HEK293 (cell line): ENCODE data around the gene ILDR1.

Source experiments
- CTCF ChIA-PET: fragments of 350-600 bp; formaldehyde crosslinking; extraction: SDS; loops from one replicate; lab custom pipeline; 2021; ENCODE audit warnings: antibody characterized with exemption; lab: Yijun Ruan, JAX
- POLR2A ChIA-PET: fragments of 300-600 bp; formaldehyde crosslinking; extraction: SDS; loops from one replicate; lab custom pipeline; 2020; ENCODE audit warnings: antibody characterized with exemption, inconsistent platforms; lab: Yijun Ruan, JAX
- H3K27ac ChIP-seq: fragments of 200-500 bp; sonication (Bioruptor generic); 2 replicates; pipeline ENCODE4 v1.5.1; 2014; ENCODE audit warnings: low read depth, low read length, control low read depth, inconsistent platforms; ENCODE audit errors: extremely low read depth
- H3K36me3 ChIP-seq, 2 experiments: fragments of 200-500 bp in 1 of 2; sonication (Bioruptor generic) in 1 of 2; 1 replicate in 1 of 2; 2 replicates in 1 of 2; pipeline ENCODE4 v1.5.1; 2014 to 2017; ENCODE audit warnings: inconsistent platforms in 2 of 2, low read length in 2 of 2; ENCODE audit not compliant: control insufficient read depth in 2 of 2, insufficient read depth in 1 of 2
- H3K4me1 ChIP-seq: fragments of 200-500 bp; sonication (Bioruptor generic); 2 replicates; pipeline ENCODE4 v1.5.1; 2014; ENCODE audit warnings: mild to moderate bottlenecking, low read length, inconsistent platforms; ENCODE audit not compliant: control insufficient read depth, insufficient read depth
- H3K4me3 ChIP-seq: 2 replicates; pipeline ENCODE4 v1.5.1; 2011; ENCODE audit warnings: low read depth, mild to moderate bottlenecking, control low read depth, low read length, moderate library complexity
- H3K9me3 ChIP-seq: fragments of 200-500 bp; sonication (Bioruptor generic); 2 replicates; pipeline ENCODE4 v1.5.1; 2014; ENCODE audit warnings: low read depth, low read length, inconsistent platforms; ENCODE audit not compliant: control insufficient read depth, insufficient read depth
- KLF1 ChIP-seq: fragments of 450-650 bp; formaldehyde crosslinking; IDR thresholded peaks from 2 replicates; pipeline ENCODE4 v1.5.1; 2016; ENCODE audit warnings: missing biosample characterization, missing genetic modification characterization
- KLF17 ChIP-seq: fragments of 450-650 bp; formaldehyde crosslinking; IDR thresholded peaks from 2 replicates; pipeline ENCODE4 v1.5.1; 2016; ENCODE audit warnings: missing biosample characterization, missing genetic modification characterization
- TCF7L2 ChIP-seq: IDR thresholded peaks from 2 replicates; pipeline ENCODE4 v1.6.1; 2011; ENCODE audit warnings: low read depth, mild to moderate bottlenecking, inconsistent platforms, low read length, moderate library complexity, borderline replicate concordance
- ZBTB6 ChIP-seq: fragments of 450-650 bp; formaldehyde crosslinking; IDR thresholded peaks from 2 replicates; pipeline ENCODE4 v1.5.1; 2017; ENCODE audit warnings: missing biosample characterization, missing genetic modification characterization
- ZNF155 ChIP-seq: fragments of 450-650 bp; formaldehyde crosslinking; IDR thresholded peaks from 2 replicates; pipeline ENCODE4 v1.5.1; 2016; ENCODE audit warnings: missing biosample characterization, missing genetic modification characterization
- ZNF169 ChIP-seq: fragments of 450-650 bp; formaldehyde crosslinking; IDR thresholded peaks from 2 replicates; pipeline ENCODE4 v1.5.1; 2016; ENCODE audit warnings: missing biosample characterization, missing genetic modification characterization
- ZNF223 ChIP-seq: fragments of 450-650 bp; formaldehyde crosslinking; IDR thresholded peaks from 2 replicates; pipeline ENCODE4 v1.5.1; 2016; ENCODE audit warnings: missing biosample characterization, missing genetic modification characterization
- ZNF24 ChIP-seq: fragments of 450-650 bp; formaldehyde crosslinking; IDR thresholded peaks from 2 replicates; pipeline ENCODE4 v1.5.1; 2016; ENCODE audit warnings: missing biosample characterization, missing genetic modification characterization
- ZNF324 ChIP-seq: fragments of 450-650 bp; formaldehyde crosslinking; IDR thresholded peaks from 2 replicates; pipeline ENCODE4 v1.5.1; 2016; ENCODE audit warnings: missing biosample characterization, missing genetic modification characterization
- ZNF398 ChIP-seq: fragments of 450-650 bp; formaldehyde crosslinking; IDR thresholded peaks from 2 replicates; pipeline ENCODE4 v1.5.1; 2017; ENCODE audit warnings: missing biosample characterization, missing genetic modification characterization
- ZNF571 ChIP-seq: fragments of 450-650 bp; formaldehyde crosslinking; IDR thresholded peaks from 2 replicates; pipeline ENCODE4 v1.5.0; 2017; ENCODE audit warnings: missing biosample characterization, missing genetic modification characterization
- ZNF626 ChIP-seq: fragments of 450-650 bp; sonication (Bioruptor Pico); formaldehyde crosslinking; IDR thresholded peaks from 2 replicates; pipeline ENCODE4 v1.5.1; 2018; ENCODE audit warnings: missing biosample characterization, missing genetic modification characterization, inconsistent platforms
- ZNF670 ChIP-seq: fragments of 450-650 bp; formaldehyde crosslinking; IDR thresholded peaks from 2 replicates; pipeline ENCODE4 v1.5.1; 2016; ENCODE audit warnings: missing biosample characterization, missing genetic modification characterization, low read depth
- ZSCAN30 ChIP-seq: fragments of 450-650 bp; IDR thresholded peaks from 2 replicates; pipeline ENCODE4 v1.5.1; 2018; ENCODE audit warnings: missing biosample characterization, mild to moderate bottlenecking, missing genetic modification characterization, moderate library complexity
- TF ChIP-seq, protein P1 (sequence below): fragments of 450-650 bp; formaldehyde crosslinking; IDR thresholded peaks from 2 replicates; pipeline ENCODE4 v1.5.1; 2016; ENCODE audit warnings: missing biosample characterization, missing genetic modification characterization
- TF ChIP-seq, protein P2 (sequence below): fragments of 450-650 bp; formaldehyde crosslinking; IDR thresholded peaks from 2 replicates; pipeline ENCODE4 v1.5.1; 2017; ENCODE audit warnings: missing biosample characterization, mild to moderate bottlenecking, missing genetic modification characterization, moderate library complexity
- TF ChIP-seq, protein P3 (sequence below): fragments of 450-650 bp; formaldehyde crosslinking; conservative IDR thresholded peaks from 2 replicates; pipeline ENCODE4 v1.5.1; 2016; ENCODE audit warnings: low read depth, missing biosample characterization, missing genetic modification characterization
- TF ChIP-seq, protein P4 (sequence below): fragments of 450-650 bp; formaldehyde crosslinking; IDR thresholded peaks from 2 replicates; pipeline ENCODE4 v1.5.1; 2016; ENCODE audit warnings: missing biosample characterization, missing genetic modification characterization
- TF ChIP-seq, protein P5 (sequence below): fragments of 450-650 bp; formaldehyde crosslinking; IDR thresholded peaks from 2 replicates; pipeline ENCODE4 v1.5.0; 2017; ENCODE audit warnings: missing biosample characterization, missing genetic modification characterization, borderline replicate concordance

Gene ILDR1

DNA sequence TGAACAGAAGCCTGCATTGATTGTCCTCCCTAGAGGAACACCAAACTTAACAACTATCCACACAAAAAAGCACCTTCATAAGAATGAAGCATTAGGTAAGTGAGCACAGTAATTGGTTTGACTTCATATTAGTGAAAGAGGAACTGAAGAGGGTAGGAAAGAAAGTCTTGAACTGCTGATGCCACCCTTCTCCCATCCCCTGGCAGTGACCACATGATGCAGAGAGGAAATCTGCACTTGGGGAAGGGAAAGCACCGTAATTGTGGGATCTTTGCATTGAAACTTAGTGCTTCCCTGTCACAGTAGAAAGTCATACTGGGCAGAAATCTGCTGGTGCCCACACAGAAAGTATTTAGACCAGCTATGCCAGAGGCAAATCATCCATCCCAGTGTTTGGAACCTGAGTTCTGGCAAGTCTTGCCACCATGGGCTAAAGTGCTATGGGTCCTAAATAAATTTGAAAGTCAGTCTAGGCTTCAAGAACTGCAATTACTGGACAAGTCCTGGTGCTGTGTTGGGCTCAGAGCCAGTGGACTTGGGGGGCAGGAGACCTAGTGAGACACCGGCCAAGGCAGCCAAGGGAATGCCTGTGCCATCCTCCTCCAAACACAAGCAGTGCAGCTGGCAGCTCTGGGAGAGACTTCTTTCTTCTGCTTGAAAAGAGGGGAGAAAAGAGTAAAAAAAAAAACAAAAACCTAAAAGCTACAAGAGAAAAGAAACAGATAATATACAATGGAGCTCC, 64.2 kb downstream of the ILDR1 start:
- Histone ChIP-seq H3K4me3 (no peak overlapping the region), H3K9me3 (no peaks in the 10 kb centered on the region), H3K4me1 (no peaks in the 10 kb centered on the region), H3K36me3 (no peaks in the 10 kb centered on the region), H3K27ac (no peak overlapping the region)
- CTCF ChIA-PET, result interaction anchor here (0.9 kb wide), 1 partner anchor 38 kb away, joined by 3 read pairs; no protein-coding TSS in a partner anchor
- POLR2A ChIA-PET, result no interaction called here
- TF ChIP-seq ZBTB6, result no peak
- TF ChIP-seq ZNF24, result no peak
- TF ChIP-seq, protein P1, sequence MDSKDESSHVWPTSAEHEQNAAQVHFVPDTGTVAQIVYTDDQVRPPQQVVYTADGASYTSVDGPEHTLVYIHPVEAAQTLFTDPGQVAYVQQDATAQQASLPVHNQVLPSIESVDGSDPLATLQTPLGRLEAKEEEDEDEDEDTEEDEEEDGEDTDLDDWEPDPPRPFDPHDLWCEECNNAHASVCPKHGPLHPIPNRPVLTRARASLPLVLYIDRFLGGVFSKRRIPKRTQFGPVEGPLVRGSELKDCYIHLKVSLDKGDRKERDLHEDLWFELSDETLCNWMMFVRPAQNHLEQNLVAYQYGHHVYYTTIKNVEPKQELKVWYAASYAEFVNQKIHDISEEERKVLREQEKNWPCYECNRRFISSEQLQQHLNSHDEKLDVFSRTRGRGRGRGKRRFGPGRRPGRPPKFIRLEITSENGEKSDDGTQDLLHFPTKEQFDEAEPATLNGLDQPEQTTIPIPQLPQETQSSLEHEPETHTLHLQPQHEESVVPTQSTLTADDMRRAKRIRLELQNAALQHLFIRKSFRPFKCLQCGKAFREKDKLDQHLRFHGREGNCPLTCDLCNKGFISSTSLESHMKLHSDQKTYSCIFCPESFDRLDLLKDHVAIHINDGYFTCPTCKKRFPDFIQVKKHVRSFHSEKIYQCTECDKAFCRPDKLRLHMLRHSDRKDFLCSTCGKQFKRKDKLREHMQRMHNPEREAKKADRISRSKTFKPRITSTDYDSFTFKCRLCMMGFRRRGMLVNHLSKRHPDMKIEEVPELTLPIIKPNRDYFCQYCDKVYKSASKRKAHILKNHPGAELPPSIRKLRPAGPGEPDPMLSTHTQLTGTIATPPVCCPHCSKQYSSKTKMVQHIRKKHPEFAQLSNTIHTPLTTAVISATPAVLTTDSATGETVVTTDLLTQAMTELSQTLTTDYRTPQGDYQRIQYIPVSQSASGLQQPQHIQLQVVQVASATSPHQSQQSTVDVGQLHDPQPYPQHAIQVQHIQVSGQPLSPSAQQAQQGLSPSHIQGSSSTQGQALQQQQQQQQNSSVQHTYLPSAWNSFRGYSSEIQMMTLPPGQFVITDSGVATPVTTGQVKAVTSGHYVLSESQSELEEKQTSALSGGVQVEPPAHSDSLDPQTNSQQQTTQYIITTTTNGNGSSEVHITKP (tag by site-specific recombination), result no peak
- no peak for TF ChIP-seq KLF17 (tag by site-specific recombination)
- no peak for TF ChIP-seq ZSCAN30
- TF ChIP-seq ZNF626 (tag by site-specific recombination), result no peak
- no peak for TF ChIP-seq ZNF155
- TF ChIP-seq, protein P2, sequence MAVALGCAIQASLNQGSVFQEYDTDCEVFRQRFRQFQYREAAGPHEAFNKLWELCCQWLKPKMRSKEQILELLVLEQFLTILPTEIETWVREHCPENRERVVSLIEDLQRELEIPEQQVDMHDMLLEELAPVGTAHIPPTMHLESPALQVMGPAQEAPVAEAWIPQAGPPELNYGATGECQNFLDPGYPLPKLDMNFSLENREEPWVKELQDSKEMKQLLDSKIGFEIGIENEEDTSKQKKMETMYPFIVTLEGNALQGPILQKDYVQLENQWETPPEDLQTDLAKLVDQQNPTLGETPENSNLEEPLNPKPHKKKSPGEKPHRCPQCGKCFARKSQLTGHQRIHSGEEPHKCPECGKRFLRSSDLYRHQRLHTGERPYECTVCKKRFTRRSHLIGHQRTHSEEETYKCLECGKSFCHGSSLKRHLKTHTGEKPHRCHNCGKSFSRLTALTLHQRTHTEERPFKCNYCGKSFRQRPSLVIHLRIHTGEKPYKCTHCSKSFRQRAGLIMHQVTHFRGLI (tag by site-specific recombination), result no peak
- TF ChIP-seq, protein P3, sequence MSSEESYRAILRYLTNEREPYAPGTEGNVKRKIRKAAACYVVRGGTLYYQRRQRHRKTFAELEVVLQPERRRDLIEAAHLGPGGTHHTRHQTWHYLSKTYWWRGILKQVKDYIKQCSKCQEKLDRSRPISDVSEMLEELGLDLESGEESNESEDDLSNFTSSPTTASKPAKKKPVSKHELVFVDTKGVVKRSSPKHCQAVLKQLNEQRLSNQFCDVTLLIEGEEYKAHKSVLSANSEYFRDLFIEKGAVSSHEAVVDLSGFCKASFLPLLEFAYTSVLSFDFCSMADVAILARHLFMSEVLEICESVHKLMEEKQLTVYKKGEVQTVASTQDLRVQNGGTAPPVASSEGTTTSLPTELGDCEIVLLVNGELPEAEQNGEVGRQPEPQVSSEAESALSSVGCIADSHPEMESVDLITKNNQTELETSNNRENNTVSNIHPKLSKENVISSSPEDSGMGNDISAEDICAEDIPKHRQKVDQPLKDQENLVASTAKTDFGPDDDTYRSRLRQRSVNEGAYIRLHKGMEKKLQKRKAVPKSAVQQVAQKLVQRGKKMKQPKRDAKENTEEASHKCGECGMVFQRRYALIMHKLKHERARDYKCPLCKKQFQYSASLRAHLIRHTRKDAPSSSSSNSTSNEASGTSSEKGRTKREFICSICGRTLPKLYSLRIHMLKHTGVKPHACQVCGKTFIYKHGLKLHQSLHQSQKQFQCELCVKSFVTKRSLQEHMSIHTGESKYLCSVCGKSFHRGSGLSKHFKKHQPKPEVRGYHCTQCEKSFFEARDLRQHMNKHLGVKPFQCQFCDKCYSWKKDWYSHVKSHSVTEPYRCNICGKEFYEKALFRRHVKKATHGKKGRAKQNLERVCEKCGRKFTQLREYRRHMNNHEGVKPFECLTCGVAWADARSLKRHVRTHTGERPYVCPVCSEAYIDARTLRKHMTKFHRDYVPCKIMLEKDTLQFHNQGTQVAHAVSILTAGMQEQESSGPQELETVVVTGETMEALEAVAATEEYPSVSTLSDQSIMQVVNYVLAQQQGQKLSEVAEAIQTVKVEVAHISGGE (tag by site-specific recombination), result no peak
- no peak for TF ChIP-seq ZNF324 (tag by site-specific recombination)
- TF ChIP-seq, protein P4, sequence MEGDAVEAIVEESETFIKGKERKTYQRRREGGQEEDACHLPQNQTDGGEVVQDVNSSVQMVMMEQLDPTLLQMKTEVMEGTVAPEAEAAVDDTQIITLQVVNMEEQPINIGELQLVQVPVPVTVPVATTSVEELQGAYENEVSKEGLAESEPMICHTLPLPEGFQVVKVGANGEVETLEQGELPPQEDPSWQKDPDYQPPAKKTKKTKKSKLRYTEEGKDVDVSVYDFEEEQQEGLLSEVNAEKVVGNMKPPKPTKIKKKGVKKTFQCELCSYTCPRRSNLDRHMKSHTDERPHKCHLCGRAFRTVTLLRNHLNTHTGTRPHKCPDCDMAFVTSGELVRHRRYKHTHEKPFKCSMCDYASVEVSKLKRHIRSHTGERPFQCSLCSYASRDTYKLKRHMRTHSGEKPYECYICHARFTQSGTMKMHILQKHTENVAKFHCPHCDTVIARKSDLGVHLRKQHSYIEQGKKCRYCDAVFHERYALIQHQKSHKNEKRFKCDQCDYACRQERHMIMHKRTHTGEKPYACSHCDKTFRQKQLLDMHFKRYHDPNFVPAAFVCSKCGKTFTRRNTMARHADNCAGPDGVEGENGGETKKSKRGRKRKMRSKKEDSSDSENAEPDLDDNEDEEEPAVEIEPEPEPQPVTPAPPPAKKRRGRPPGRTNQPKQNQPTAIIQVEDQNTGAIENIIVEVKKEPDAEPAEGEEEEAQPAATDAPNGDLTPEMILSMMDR (tag by site-specific recombination), result no peak
- no peak for TF ChIP-seq ZNF571 (tag by site-specific recombination)
- TF ChIP-seq KLF1 (tag by site-specific recombination), result no peak
- no peak for TF ChIP-seq ZNF398 (tag by site-specific recombination)
- no peak for TF ChIP-seq TCF7L2
- TF ChIP-seq ZNF223 (tag by site-specific recombination), result no peak
- TF ChIP-seq, protein P5, sequence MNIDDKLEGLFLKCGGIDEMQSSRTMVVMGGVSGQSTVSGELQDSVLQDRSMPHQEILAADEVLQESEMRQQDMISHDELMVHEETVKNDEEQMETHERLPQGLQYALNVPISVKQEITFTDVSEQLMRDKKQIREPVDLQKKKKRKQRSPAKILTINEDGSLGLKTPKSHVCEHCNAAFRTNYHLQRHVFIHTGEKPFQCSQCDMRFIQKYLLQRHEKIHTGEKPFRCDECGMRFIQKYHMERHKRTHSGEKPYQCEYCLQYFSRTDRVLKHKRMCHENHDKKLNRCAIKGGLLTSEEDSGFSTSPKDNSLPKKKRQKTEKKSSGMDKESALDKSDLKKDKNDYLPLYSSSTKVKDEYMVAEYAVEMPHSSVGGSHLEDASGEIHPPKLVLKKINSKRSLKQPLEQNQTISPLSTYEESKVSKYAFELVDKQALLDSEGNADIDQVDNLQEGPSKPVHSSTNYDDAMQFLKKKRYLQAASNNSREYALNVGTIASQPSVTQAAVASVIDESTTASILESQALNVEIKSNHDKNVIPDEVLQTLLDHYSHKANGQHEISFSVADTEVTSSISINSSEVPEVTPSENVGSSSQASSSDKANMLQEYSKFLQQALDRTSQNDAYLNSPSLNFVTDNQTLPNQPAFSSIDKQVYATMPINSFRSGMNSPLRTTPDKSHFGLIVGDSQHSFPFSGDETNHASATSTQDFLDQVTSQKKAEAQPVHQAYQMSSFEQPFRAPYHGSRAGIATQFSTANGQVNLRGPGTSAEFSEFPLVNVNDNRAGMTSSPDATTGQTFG, result no peak
- no peak for TF ChIP-seq ZNF169 (tag by site-specific recombination)
- no peak for TF ChIP-seq ZNF670
